ENCODE measurements around the gene ZBTB46. TPM values are rescaled to one million over a fixed set of nuclear protein-coding genes. Genes with fewer than 3 reads are reported as not detected.

Gene ZBTB46
- total RNA-seq, 1 experiment from 2014 or later, result 2.5 TPM

GRCh38 chr20:63759377-63759901, 71.6 kb downstream of the ZBTB46 start:
- Mint-ChIP-seq H3K27me3 (ENCODE audit: unreplicated experiment) (peaks cover 44% of the 10 kb centered on the region), H3K4me1 (ENCODE audit: low read depth, unreplicated experiment) (no peaks in the 10 kb centered on the region), H3K36me3 (ENCODE audit: insufficient read depth, unreplicated experiment) (no peaks in the 10 kb centered on the region), H3K4me3 (ENCODE audit: low read depth, unreplicated experiment) (no peak overlapping the region), H3K27ac (ENCODE audit: unreplicated experiment) (no peak overlapping the region), H3K9me3 (ENCODE audit: low read depth, unreplicated experiment) (no peaks in the 10 kb centered on the region)
- CTCF ChIA-PET, result no interaction called here
- no peak for TF ChIP-seq CTCF (IDR thresholded peaks at IDR 0.05; ENCODE audit: unreplicated experiment)
- no peak for DNase-seq
- intact Hi-C loops (cut with micrococcal nuclease; ENCODE audit: unreplicated experiment), result no loop called here
- BruUV-seq (replicated peaks), result no TSS peak

GRCh38 chr20:63758152-63758551, 72.9 kb downstream of the ZBTB46 start:
- DNase-seq, result no peak
- BruUV-seq (replicated peaks), result no TSS peak
- no peak overlapping the region for H3K4me3 Mint-ChIP-seq (ENCODE audit: low read depth, unreplicated experiment)
- H3K4me1 Mint-ChIP-seq (ENCODE audit: low read depth, unreplicated experiment), result no peaks in the 10 kb centered on the region
- intact Hi-C loops (cut with micrococcal nuclease; ENCODE audit: unreplicated experiment), result no loop called here
- H3K36me3 Mint-ChIP-seq (ENCODE audit: insufficient read depth, unreplicated experiment), result no peaks in the 10 kb centered on the region
- no peaks in the 10 kb centered on the region for H3K9me3 Mint-ChIP-seq (ENCODE audit: low read depth, unreplicated experiment)
- no peak overlapping the region for H3K27ac Mint-ChIP-seq (ENCODE audit: unreplicated experiment)
- CTCF ChIA-PET, result interaction anchor here (0.6 kb wide), 1 partner anchor 1668 kb away, joined by 12 read pairs; no protein-coding TSS in a partner anchor
- peaks cover 43% of the 10 kb centered on the region for H3K27me3 Mint-ChIP-seq (ENCODE audit: unreplicated experiment)
- TF ChIP-seq CTCF (IDR thresholded peaks at IDR 0.05; ENCODE audit: unreplicated experiment), result no peak

GRCh38 chr20:63756648-63756991, 74.4 kb downstream of the ZBTB46 start:
- no TSS peak for BruUV-seq (replicated peaks)
- CTCF ChIA-PET, result no interaction called here
- no peaks in the 10 kb centered on the region for H3K4me1 Mint-ChIP-seq (ENCODE audit: low read depth, unreplicated experiment)
- H3K36me3 Mint-ChIP-seq (ENCODE audit: insufficient read depth, unreplicated experiment), result peaks cover 5% of the 10 kb centered on the region
- H3K27me3 Mint-ChIP-seq (ENCODE audit: unreplicated experiment), result peaks cover 38% of the 10 kb centered on the region
- no peak for TF ChIP-seq CTCF (IDR thresholded peaks at IDR 0.05; ENCODE audit: unreplicated experiment)
- no peak overlapping the region for H3K27ac Mint-ChIP-seq (ENCODE audit: unreplicated experiment)
- H3K4me3 Mint-ChIP-seq (ENCODE audit: low read depth, unreplicated experiment), result no peak overlapping the region
- no peaks in the 10 kb centered on the region for H3K9me3 Mint-ChIP-seq (ENCODE audit: low read depth, unreplicated experiment)
- DNase-seq, result no peak
- intact Hi-C loops (cut with micrococcal nuclease; ENCODE audit: unreplicated experiment), result no loop called here

- H3K4me3 Mint-ChIP-seq (ENCODE audit: low read depth, unreplicated experiment), result no peak overlapping the region
- no TSS peak for BruUV-seq (replicated peaks)
- no peak for DNase-seq
- peaks cover 5% of the 10 kb centered on the region for H3K36me3 Mint-ChIP-seq (ENCODE audit: insufficient read depth, unreplicated experiment)
- no peaks in the 10 kb centered on the region for H3K9me3 Mint-ChIP-seq (ENCODE audit: low read depth, unreplicated experiment)
- intact Hi-C loops (cut with micrococcal nuclease; ENCODE audit: unreplicated experiment), result no loop called here
- H3K4me1 Mint-ChIP-seq (ENCODE audit: low read depth, unreplicated experiment), result no peaks in the 10 kb centered on the region
- CTCF ChIA-PET, result no interaction called here
- H3K27me3 Mint-ChIP-seq (ENCODE audit: unreplicated experiment), result peaks cover 38% of the 10 kb centered on the region
- no peak for TF ChIP-seq CTCF (IDR thresholded peaks at IDR 0.05; ENCODE audit: unreplicated experiment)
- no peak overlapping the region for H3K27ac Mint-ChIP-seq (ENCODE audit: unreplicated experiment)
Observed at GRCh38 chr20:63755933-63756647, 75.0 kb downstream of the ZBTB46 start.

Measured in Calu3 (cell line).